ENCODE data around the gene PRSS27.
"Not testable (repeated sequence)": the region's sequence is repeated elsewhere in the genome, so short reads cannot be mapped to it uniquely, and the experiment has no call there.

GRCh38 chr16:2679902-2680301, 40.1 kb downstream of the PRSS27 start:
- TF ChIP-seq CTCF, EP300, POLR2A (IDR thresholded peaks at IDR 0.05): not testable (repeated sequence)
